ENCODE measurements around the gene ARID4A.

Gene ARID4A

DNA sequence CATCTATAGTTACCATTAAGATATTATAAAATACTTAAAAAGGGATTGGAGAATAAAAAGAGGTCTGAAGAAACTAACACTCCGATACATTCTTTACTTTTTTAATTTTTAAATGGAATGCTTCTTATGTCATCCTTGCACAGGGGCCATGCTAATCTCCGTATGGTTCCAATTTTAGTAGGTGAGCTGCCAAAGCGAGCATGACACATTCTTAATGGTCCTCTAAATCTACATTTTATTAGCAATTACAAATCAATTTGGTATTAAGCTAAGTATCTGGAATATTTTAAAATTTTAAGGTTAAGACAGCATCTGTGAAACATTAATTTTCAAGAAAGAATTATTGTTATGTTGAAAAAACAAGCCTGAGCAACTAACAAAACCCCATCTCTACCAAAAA, 6.2 kb upstream of the ARID4A start:
- peaks cover 81% of the 10 kb centered on the region for H3K36me3 ChIP-seq
- H3K4me2 ChIP-seq: no peak overlapping the region
- peaks cover 15% of the 10 kb centered on the region for H3K4me1 ChIP-seq
- H4K20me1 ChIP-seq: peaks cover 100% of the 10 kb centered on the region
- no peak for TF ChIP-seq Cebpa-rat (IDR thresholded peaks at IDR 0.05)
- H3K9ac ChIP-seq: no peak overlapping the region
- H3K27me3 ChIP-seq: no peaks in the 10 kb centered on the region
- H3K9me3 ChIP-seq: no peaks in the 10 kb centered on the region
- H3K4me3 ChIP-seq: no peak overlapping the region
- no peak overlapping the region for H3K27ac ChIP-seq

- no peak overlapping the region for H3K4me2 ChIP-seq
- no peak for TF ChIP-seq Cebpa-rat (IDR thresholded peaks at IDR 0.05)
- no peaks in the 10 kb centered on the region for H3K27me3 ChIP-seq
- H3K36me3 ChIP-seq: peaks cover 62% of the 10 kb centered on the region
- no peak overlapping the region for H3K27ac ChIP-seq
- H4K20me1 ChIP-seq: peaks cover 84% of the 10 kb centered on the region
- no peak overlapping the region for H3K9ac ChIP-seq
- peaks cover 15% of the 10 kb centered on the region for H3K4me1 ChIP-seq
- H3K4me3 ChIP-seq: no peak overlapping the region
- no peaks in the 10 kb centered on the region for H3K9me3 ChIP-seq
These were observed 4.2 kb upstream of the ARID4A start for GRCh38 chr14:58294201-58294600.

DNA sequence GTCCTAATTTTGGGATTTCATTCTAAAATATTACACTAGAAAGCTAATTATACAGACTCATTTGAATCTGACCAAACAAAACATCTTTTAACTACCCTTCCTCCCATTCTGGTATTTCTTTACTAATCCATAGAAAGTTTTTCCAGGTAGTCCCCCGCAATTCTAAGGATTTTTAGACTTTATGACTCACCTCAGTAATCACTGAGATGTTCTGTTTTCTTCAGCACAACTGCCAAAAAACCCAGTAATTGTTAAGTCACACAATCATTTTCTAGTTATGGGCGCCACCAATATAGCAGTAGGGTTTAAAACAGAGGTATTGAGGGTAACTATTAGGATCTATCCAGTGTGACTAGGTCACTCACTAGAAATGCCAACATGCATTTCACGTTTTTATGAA, 1.6 kb upstream of the ARID4A start:
- Histone ChIP-seq H3K4me2 (peak overlapping the region; percentile 79), H3K9ac (peak overlapping the region; percentile 94), H4K20me1 (peaks cover 58% of the 10 kb centered on the region), H3K4me1 (peaks cover 24% of the 10 kb centered on the region), H3K27me3 (no peaks in the 10 kb centered on the region), H3K36me3 (peaks cover 41% of the 10 kb centered on the region), H3K4me3 (peak overlapping the region; percentile 100), H3K9me3 (no peaks in the 10 kb centered on the region), H3K27ac (peak overlapping the region; percentile 96; the same call in 1 of the 2 replicates)
- no peak for TF ChIP-seq Cebpa-rat (IDR thresholded peaks at IDR 0.05)

DNA sequence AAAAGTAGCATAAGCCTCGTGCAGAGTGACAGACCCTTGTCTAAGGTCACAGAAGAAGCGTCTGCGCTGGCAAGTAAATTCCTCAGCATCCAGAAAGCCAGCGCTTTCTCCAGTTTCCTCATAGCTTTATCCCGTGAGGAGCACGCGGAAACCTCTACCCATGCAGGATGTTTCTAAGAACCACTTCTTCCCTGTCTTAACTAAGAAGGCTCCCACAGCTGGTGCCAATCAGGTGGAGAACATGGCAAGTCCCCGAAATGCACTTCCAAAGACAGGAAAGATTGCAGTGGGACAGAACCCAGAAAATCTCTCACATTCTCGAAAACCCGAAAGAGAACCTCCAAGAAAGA, 968 bp upstream of the ARID4A start:
- Histone ChIP-seq H3K9ac (peak overlapping the region; percentile 94), H3K27ac (peak overlapping the region; percentile 96), H3K9me3 (no peaks in the 10 kb centered on the region), H3K4me3 (peak overlapping the region; percentile 100), H4K20me1 (peaks cover 52% of the 10 kb centered on the region), H3K4me1 (peaks cover 24% of the 10 kb centered on the region), H3K4me2 (peak overlapping the region; percentile 79), H3K36me3 (peaks cover 41% of the 10 kb centered on the region), H3K27me3 (no peaks in the 10 kb centered on the region)
- no peak for TF ChIP-seq Cebpa-rat (IDR thresholded peaks at IDR 0.05)

- Histone ChIP-seq H3K36me3 (peaks cover 40% of the 10 kb centered on the region), H3K4me2 (peak overlapping the region; percentile 79), H3K27ac (peak overlapping the region; percentile 96), H3K27me3 (no peaks in the 10 kb centered on the region), H3K9me3 (no peaks in the 10 kb centered on the region), H4K20me1 (peaks cover 51% of the 10 kb centered on the region), H3K9ac (peak overlapping the region; percentile 94), H3K4me3 (peak overlapping the region; percentile 100), H3K4me1 (peaks cover 24% of the 10 kb centered on the region)
- TF ChIP-seq Cebpa-rat (IDR thresholded peaks at IDR 0.05): no peak
These were observed 436 bp upstream of the ARID4A start for GRCh38 chr14:58297762-58298476.

- H3K27me3 ChIP-seq: no peaks in the 10 kb centered on the region
- H3K9me3 ChIP-seq: no peaks in the 10 kb centered on the region
- peaks cover 48% of the 10 kb centered on the region for H4K20me1 ChIP-seq
- H3K9ac ChIP-seq: peak overlapping the region; percentile 94
- H3K4me3 ChIP-seq: peak overlapping the region; percentile 100
- peaks cover 24% of the 10 kb centered on the region for H3K4me1 ChIP-seq
- H3K36me3 ChIP-seq: peaks cover 38% of the 10 kb centered on the region
- H3K27ac ChIP-seq: peak overlapping the region; percentile 89
- H3K4me2 ChIP-seq: peak overlapping the region; percentile 72
- no peak for TF ChIP-seq Cebpa-rat (IDR thresholded peaks at IDR 0.05)
These were observed 1.3 kb downstream of the ARID4A start for GRCh38 chr14:58299401-58300330.

- Histone ChIP-seq H4K20me1 (peaks cover 32% of the 10 kb centered on the region), H3K27ac (no peak overlapping the region), H3K4me1 (peaks cover 13% of the 10 kb centered on the region), H3K9ac (no peak overlapping the region), H3K4me2 (no peak overlapping the region), H3K36me3 (peaks cover 42% of the 10 kb centered on the region), H3K9me3 (no peaks in the 10 kb centered on the region), H3K4me3 (no peak overlapping the region), H3K27me3 (no peaks in the 10 kb centered on the region)
- TF ChIP-seq Cebpa-rat (IDR thresholded peaks at IDR 0.05): no peak
These were observed 3.1 kb downstream of the ARID4A start for GRCh38 chr14:58301416-58301815.

- Histone ChIP-seq H4K20me1 (peaks cover 43% of the 10 kb centered on the region), H3K4me3 (no peak overlapping the region), H3K9me3 (no peaks in the 10 kb centered on the region), H3K9ac (no peak overlapping the region), H3K36me3 (peaks cover 56% of the 10 kb centered on the region), H3K27ac (no peak overlapping the region), H3K27me3 (no peaks in the 10 kb centered on the region), H3K4me2 (no peak overlapping the region), H3K4me1 (peaks cover 3% of the 10 kb centered on the region)
- no peak for TF ChIP-seq Cebpa-rat (IDR thresholded peaks at IDR 0.05)
These were observed 7.4 kb downstream of the ARID4A start for GRCh38 chr14:58305730-58306129.

DNA sequence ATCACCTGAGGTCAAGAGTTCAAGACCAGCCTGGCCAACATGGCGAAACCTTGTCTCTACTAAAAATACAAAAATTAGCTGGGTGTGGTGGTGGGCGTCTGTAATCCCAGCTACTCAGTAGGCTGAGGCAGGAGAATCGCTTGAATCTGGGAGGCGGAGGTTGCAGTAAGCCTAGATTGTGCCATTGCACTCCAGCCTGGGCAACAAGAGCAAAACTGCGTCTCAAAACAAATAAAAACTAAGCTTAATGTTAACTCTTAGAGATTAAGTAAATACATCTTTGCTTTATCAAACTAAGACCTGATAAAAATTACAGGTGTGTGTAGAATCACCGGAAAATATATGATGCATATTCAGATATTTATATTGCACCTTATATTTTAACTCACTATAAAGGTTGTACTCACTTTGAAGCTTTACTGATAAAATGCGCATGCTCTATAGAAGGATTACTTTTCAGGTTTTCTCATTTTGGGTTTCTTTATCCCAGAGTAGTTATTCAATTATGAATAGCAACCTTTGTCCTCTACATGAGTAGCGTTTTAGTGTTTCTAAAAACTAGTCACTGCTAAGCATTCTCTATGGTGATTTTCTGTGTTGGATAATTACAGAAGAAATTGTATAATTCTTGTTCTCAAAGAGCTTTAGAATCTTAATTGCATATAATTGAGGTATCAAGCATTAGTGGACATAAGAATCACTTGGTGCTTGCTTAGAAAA, 9.4 kb downstream of the ARID4A start:
- H3K9ac ChIP-seq: no peak overlapping the region
- no peaks in the 10 kb centered on the region for H3K27me3 ChIP-seq
- no peaks in the 10 kb centered on the region for H3K4me1 ChIP-seq
- H3K4me3 ChIP-seq: no peak overlapping the region
- no peaks in the 10 kb centered on the region for H3K9me3 ChIP-seq
- no peak overlapping the region for H3K4me2 ChIP-seq
- TF ChIP-seq Cebpa-rat (IDR thresholded peaks at IDR 0.05): no peak
- peaks cover 61% of the 10 kb centered on the region for H3K36me3 ChIP-seq
- H4K20me1 ChIP-seq: peaks cover 40% of the 10 kb centered on the region
- no peak overlapping the region for H3K27ac ChIP-seq

Data from BLaER1 (cell line).